ENCODE measurements around the gene DHPS. TPM values are rescaled to one million over a fixed set of nuclear protein-coding genes. Genes with fewer than 3 reads are reported as not detected.
A peak's percentile ranks its signal among the peaks of the same experiment; 100 is the strongest.

Gene DHPS
- total and polyA plus RNA-seq, 7 donors, result 70.0 to 86.7 (median 83.8) TPM

DNA sequence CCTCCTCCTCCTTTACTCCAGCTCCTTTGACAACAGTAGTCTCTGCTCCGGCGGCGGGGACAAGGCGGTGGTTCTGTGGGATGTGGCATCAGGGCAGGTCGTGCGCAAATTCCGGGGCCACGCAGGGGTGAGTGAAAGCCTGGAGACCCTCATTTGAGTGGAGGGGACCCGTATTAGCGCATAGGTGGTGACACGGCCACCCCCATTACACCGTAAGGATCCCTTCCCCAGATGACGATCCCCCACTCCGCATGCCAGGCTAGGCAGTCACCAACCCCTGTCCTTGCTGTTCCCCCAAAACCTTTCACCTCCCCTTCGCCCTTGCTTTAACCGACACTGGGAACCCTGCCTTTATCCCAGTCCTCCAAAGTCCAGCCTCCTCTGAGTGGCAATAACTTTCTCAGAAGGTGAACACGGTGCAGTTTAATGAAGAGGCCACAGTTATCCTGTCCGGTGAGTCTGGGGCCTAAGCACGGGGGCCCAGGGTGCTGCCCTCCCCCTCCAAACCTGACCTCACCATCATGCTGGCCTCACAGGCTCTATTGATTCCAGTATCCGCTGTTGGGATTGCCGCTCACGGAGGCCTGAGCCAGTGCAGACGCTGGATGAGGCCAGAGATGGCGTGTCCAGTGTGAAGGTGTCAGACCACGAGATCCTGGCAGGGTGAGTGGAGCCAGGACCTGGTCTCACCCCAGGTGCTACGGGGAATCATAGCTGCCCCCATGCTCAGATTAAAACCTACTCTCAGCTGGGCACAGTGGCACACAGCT is 11.3 kb downstream of the DHPS start:
- Histone ChIP-seq H3K36me3 (ENCODE audit: insufficient read depth in 1 of 2, low read depth in 1 of 2) (peaks cover 0 to 45% of the 10 kb centered on the region in 2 donors), H3K27me3 (ENCODE audit: insufficient read depth in 3 of 3, low read length in 2 of 3) (no peaks in the 10 kb centered on the region), H3K4me3 (peak overlapping the region; percentile 98), H3K9me3 (no peaks in the 10 kb centered on the region), H3K27ac (peak overlapping the region; percentile 98), H3K4me1 (peaks cover 33% of the 10 kb centered on the region)
- TF ChIP-seq, protein P1, sequence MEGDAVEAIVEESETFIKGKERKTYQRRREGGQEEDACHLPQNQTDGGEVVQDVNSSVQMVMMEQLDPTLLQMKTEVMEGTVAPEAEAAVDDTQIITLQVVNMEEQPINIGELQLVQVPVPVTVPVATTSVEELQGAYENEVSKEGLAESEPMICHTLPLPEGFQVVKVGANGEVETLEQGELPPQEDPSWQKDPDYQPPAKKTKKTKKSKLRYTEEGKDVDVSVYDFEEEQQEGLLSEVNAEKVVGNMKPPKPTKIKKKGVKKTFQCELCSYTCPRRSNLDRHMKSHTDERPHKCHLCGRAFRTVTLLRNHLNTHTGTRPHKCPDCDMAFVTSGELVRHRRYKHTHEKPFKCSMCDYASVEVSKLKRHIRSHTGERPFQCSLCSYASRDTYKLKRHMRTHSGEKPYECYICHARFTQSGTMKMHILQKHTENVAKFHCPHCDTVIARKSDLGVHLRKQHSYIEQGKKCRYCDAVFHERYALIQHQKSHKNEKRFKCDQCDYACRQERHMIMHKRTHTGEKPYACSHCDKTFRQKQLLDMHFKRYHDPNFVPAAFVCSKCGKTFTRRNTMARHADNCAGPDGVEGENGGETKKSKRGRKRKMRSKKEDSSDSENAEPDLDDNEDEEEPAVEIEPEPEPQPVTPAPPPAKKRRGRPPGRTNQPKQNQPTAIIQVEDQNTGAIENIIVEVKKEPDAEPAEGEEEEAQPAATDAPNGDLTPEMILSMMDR (IDR thresholded peaks at IDR 0.05), result no peak
- intact Hi-C loops (cut with DNase I), result loop anchor here (5.0 to 10.0 kb wide), 2 partner anchors 106 to 108 kb away; no protein-coding TSS in a partner anchor
- ATAC-seq, result no peak
- 37 to 41% (median 38%) methylated on average over 26 of the region's 26 CpGs for WGBS, 3 donors
- no peak for DNase-seq

DNA sequence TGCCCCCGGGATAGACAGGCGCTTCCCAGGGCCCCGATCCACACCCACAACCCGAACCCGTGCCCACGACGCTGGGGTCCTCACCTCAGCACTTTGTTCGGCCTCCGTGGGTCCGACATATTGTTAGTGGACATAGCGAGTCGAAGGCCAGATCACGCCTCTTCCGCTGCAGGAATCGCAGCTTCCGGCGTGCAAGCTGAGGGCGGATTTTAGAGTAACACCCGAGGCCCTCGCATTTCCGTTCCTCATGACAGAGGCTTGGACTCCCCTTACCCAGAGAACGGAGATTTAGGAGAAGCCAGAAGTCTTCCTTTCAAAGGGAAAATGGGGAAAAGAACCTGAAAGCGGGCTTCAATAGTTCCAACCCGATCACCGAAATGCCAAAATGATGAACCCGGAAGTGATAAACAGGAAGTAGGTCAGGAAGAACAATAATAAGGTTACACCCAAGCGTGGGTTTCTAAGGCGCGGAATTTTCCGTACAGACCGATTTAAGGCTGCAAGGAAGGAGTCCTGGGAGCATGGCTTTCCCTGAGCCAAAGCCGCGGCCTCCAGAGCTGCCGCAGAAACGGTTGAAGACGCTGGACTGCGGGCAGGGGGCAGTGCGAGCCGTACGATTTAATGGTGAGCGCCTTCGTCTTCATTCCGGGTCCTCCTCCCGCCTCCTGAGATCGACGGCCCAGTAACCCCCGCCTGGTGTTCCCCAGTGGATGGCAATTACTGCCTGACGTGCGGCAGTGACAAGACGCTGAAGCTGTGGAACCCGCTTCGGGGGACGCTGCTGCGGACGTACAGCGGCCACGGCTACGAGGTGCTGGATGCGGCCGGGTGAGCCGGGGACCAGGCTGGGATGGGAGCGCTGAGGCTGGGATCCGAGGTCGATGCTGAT is 12.2 kb downstream of the DHPS start:
- Histone ChIP-seq H3K4me1 (peaks cover 33% of the 10 kb centered on the region), H3K4me3 (peak overlapping the region; percentile 98), H3K27me3 (ENCODE audit: insufficient read depth in 3 of 3, low read length in 2 of 3) (no peaks in the 10 kb centered on the region), H3K27ac (peak overlapping the region; percentile 98), H3K36me3 (ENCODE audit: insufficient read depth in 1 of 2, low read depth in 1 of 2) (peaks cover 0 to 44% of the 10 kb centered on the region in 2 donors), H3K9me3 (no peaks in the 10 kb centered on the region)
- DNase-seq (peak; percentile 79 to 90), ATAC-seq (peak; percentile 64 to 81 (median 78))
- TF ChIP-seq, protein P1 (IDR thresholded peaks at IDR 0.05), result no peak
- intact Hi-C loops (cut with DNase I), result loop anchor here (5.0 to 10.0 kb wide), 2 partner anchors 105 to 107 kb away; no protein-coding TSS in a partner anchor
- 0% methylated on average over 63 to 64 of the region's 64 CpGs for WGBS, 3 donors

DNA sequence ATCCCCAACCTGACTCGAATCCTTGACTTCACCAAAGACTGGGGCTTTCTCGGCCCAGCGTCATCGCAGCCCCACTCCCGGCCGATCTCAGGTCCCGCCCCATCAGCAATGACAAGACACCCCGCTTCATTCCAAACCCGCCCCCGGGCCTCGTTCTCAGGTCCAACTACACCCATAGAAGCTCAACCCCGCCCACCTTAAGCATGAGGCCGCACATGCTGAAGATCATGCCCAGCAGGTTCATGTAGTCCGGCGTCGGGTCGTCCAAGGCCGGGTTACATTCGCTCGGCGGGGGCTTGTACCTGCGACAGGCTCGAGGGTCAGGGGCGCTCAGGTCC is 12.8 kb downstream of the DHPS start:
- H3K27me3 ChIP-seq (ENCODE audit: insufficient read depth in 3 of 3, low read length in 2 of 3), result no peaks in the 10 kb centered on the region
- TF ChIP-seq, protein P1 (IDR thresholded peaks at IDR 0.05), result no peak
- intact Hi-C loops (cut with DNase I), result no loop called here
- H3K4me3 ChIP-seq, result peak overlapping the region; percentile 98
- ATAC-seq (peak; percentile 7 to 31 (median 12)), DNase-seq (peak; percentile 60 to 80)
- peaks cover 33% of the 10 kb centered on the region for H3K4me1 ChIP-seq
- 0 to 1% (median 1%) methylated on average over 24 of the region's 24 CpGs for WGBS, 3 donors
- peaks cover 0 to 44% of the 10 kb centered on the region in 2 donors for H3K36me3 ChIP-seq (ENCODE audit: insufficient read depth in 1 of 2, low read depth in 1 of 2)
- H3K27ac ChIP-seq, result peak overlapping the region; percentile 98
- H3K9me3 ChIP-seq, result no peaks in the 10 kb centered on the region

DNA sequence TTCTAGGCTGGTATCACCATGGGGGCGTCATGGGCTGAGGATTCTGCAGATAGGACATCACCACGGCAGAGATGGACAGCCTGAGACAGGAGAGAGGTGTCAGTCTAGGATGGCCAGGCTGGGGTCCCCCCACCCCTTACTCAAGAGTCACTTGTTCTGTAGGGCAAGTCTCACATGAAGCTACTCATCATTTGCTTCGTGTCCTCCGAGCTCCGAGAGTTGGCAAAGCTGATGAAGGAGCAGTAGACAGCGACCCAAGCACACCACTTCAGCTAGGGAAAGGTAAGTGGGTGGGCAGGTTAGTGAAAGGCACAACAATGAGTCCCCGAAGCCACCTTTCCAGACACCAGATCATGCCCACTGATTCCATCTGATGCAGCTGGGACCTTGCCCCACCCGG is 13.3 kb downstream of the DHPS start:
- Histone ChIP-seq H3K27ac (peak overlapping the region; percentile 98), H3K4me3 (peak overlapping the region; percentile 98), H3K36me3 (ENCODE audit: insufficient read depth in 1 of 2, low read depth in 1 of 2) (peaks cover 0 to 44% of the 10 kb centered on the region in 2 donors), H3K4me1 (peaks cover 33% of the 10 kb centered on the region), H3K9me3 (no peaks in the 10 kb centered on the region), H3K27me3 (ENCODE audit: insufficient read depth in 3 of 3, low read length in 2 of 3) (no peaks in the 10 kb centered on the region)
- TF ChIP-seq, protein P1 (IDR thresholded peaks at IDR 0.05), result no peak
- intact Hi-C loops (cut with DNase I), result no loop called here
- ATAC-seq, result no peak
- 61 to 78% (median 62%) methylated on average over 8 of the region's 8 CpGs for WGBS, 3 donors
- no peak for DNase-seq

All from psoas muscle (tissue), 8 donors.